ENCODE results near the gene LPAR1. TPM values are rescaled to one million over a fixed set of nuclear protein-coding genes. Genes with fewer than 3 reads are reported as not detected.

Gene LPAR1
- total RNA-seq, 1 donor from 2014 or later = 0.17 TPM

GRCh38 chr9:110950041-110950645, 88.1 kb downstream of the LPAR1 start:
- no peak for DNase-seq

- no peak for DNase-seq
Observed at GRCh38 chr9:110949081-110949480, 89.2 kb downstream of the LPAR1 start.

GRCh38 chr9:110947491-110948044, 90.7 kb downstream of the LPAR1 start:
- no peak for DNase-seq

- DNase-seq = no peak
Observed at GRCh38 chr9:110942522-110942921, 95.7 kb downstream of the LPAR1 start.

- no peak for DNase-seq
Observed at GRCh38 chr9:110940951-110941557, 97.2 kb downstream of the LPAR1 start.

- no peak for DNase-seq
Observed at GRCh38 chr9:110939573-110939972, 98.7 kb downstream of the LPAR1 start.

- DNase-seq = no peak
Observed at GRCh38 chr9:110939047-110939446, 99.2 kb downstream of the LPAR1 start.

- DNase-seq = no peak
Observed at GRCh38 chr9:110938242-110938641, 100.0 kb downstream of the LPAR1 start.

- no peak for DNase-seq
Observed at GRCh38 chr9:110936719-110937452, 101.4 kb downstream of the LPAR1 start.

- DNase-seq = no peak
Observed at GRCh38 chr9:110936237-110936636, 102.0 kb downstream of the LPAR1 start.

- DNase-seq = no peak
Observed at GRCh38 chr9:110935829-110936228, 102.4 kb downstream of the LPAR1 start.

GRCh38 chr9:110933350-110934001, 104.8 kb downstream of the LPAR1 start:
- DNase-seq = no peak

- no peak for DNase-seq
Observed at GRCh38 chr9:110932863-110933262, 105.4 kb downstream of the LPAR1 start.

GRCh38 chr9:110928599-110928998, 109.7 kb downstream of the LPAR1 start:
- DNase-seq = no peak

GRCh38 chr9:110926828-110927487, 111.3 kb downstream of the LPAR1 start:
- DNase-seq = no peak

GRCh38 chr9:110923601-110924000, 114.7 kb downstream of the LPAR1 start:
- DNase-seq = no peak

- no peak for DNase-seq
Observed at GRCh38 chr9:110922145-110922544, 116.1 kb downstream of the LPAR1 start.

- no peak for DNase-seq
Observed at GRCh38 chr9:110921705-110922104, 116.6 kb downstream of the LPAR1 start.

- DNase-seq = no peak
Observed at GRCh38 chr9:110919609-110920008, 118.7 kb downstream of the LPAR1 start.

- DNase-seq = no peak
Observed at GRCh38 chr9:110919050-110919435, 119.2 kb downstream of the LPAR1 start.

- DNase-seq = no peak
Observed at GRCh38 chr9:110918316-110919049, 119.8 kb downstream of the LPAR1 start.

GRCh38 chr9:110916403-110916802, 121.9 kb downstream of the LPAR1 start:
- no peak for DNase-seq

Measured in dermis blood vessel endothelial cell (primary cell).